Cortex of kidney (tissue), 1 donor: ENCODE data around the gene CSPG4.
"Not testable (repeated sequence)": the region's sequence is repeated elsewhere in the genome, so short reads cannot be mapped to it uniquely, and the experiment has no call there.

ENCODE experiments used
- DNase-seq: peaks from one replicate; lab custom pipeline; 2025; lab: John Stamatoyannopoulos, UW

CSPG4 gene

DNA sequence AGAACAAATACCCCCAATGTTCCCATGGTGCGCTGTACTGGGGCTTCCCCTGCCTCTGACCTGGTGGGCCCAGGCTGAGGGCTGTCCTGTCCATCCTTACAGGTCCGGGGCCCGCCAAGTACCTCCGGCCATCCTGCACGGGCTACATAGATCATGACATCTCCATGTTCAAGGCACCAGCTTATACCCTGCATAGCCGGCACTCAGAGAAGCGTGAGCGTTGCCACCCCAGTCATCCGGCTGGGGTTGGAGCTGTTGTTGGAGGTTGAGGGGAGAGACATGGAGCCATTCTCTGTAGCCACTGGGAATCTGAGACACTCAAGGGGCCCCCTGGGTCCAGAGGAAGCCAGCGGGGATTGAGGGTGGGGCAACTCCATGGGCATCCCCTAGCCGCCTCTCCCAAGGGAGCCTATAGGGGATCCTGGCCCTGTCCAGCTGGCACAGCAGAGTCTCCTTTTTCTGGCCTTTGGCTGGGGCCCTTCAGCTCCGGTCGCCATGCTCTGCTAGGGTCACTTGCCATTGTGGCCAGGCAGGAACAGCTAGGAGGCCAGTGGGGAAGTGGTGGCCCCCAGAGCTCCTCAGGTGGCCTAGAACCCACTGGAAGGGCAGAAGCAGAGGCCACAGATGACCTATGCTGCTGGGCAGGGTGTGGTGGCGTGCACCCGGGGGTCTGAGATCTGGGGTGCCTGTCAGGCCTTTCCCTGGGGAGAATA is 12.5 kb upstream of the CSPG4 start:
- no peak for DNase-seq

DNA sequence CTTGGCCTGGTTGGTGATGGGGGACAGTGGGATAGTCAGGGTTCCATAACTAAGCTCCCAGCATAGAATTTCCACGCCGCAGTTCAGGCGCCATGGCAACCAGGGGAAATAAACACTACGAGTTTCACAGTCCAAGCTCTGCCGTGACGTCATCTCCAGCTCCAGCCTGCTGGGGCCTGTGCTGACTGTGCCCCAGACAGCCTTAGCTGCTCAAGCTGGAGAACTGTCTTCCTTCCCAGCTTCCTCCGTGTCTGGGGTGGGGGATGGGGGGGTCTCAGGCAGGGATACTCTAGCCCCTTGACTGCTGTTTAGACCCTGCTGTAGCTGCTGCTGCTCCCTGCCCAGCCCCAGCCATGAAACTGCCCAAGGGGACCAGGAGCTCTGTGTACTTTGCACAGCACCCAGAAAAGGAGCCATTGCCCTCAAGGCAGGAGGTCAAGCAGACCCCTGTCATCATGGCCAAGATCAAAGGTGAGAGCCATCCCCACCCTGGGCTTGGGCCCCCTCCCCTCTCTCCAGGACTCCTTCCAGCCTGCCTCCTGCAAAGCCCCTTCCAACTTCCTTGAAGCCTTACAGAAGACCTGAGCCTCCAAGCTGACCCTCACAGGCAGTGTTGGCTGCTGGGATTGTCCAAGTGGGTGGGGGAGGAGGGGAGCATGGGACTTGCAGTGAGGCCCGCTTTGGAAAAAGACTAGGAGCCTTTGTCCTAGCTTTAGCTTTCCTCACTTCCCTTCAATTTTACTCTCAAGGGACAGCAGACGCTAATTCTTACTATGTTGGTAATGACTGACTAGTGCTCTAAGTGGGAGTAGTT is 11.4 kb upstream of the CSPG4 start:
- no peak for DNase-seq

DNA sequence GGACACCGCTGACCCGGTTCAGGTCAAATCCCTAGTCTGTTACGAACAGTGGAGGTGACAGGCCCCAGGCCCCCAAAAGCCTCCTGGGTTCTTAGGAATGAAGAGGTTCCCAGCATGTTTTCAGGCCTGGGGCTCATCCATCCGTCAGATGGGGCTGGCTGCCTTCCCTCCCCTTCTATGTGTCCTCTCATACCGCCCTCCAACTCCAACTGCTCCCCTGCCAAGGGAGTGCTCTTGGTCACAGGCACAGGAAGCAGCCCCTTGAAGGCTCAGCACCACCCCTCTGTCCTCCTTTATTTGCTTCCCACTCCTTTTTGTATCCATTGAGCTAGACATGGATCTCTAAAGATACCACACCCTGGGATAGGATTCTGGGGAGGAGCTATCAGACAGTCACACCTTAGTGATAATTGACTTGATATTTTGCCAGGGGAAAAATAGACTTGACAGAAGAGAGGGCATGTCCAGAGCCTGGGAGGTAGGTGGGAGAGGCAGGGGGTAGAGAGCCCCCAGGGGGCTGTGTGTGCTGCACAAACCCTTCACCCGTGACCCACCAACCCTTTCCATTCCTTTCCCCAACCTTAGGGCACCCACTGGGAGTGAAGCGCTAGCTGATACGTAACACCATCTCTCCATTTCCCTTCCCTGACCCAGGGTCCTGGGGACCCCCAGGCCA is 10.7 kb upstream of the CSPG4 start:
- DNase-seq: no peak

DNA sequence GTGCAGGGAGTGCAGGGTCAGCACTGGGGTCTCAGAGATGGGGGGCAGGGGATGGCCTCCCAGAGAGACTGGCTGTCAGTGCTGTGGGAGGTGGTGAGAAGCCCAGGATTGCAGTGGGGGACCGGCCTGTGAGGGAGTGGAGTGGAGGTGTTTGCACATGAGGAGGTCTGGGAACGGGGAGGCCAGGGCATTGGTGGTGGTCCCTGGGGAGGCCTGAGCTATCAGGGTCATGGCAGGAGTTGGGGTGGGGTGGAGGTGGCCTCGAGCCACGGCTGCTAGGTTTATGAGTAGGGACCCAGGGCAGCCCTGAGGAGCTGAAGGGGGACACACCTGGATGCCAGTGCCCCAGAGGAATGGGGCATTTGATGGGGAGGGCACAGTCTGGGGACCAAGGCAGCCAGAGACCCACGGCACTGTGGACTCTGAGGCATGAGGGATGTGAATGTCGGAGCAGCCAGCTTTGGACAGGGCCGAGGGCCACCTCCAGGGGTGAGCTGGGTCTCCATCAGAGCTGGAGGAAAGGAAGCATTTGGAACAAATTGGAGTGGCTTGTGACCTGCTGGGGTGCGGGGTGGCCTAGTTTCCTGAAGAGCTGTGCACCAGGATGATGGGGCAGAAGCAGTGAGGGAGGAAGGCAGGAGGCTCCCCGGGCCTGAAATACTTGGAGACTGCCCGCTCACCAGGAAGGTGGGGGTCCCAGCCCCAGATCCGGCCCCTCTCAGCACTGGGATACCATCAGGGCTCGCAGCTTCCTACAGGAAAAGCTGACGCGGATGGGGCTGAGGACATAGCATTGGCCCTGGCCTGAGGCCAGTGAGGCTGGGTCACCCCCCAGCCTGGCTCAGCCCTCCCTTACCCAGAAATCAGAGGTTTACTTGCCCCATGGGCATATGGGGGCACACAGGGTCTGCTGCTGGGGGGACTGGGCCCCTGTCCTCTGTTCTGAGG is 9.5 kb upstream of the CSPG4 start:
- DNase-seq: no peak

DNA sequence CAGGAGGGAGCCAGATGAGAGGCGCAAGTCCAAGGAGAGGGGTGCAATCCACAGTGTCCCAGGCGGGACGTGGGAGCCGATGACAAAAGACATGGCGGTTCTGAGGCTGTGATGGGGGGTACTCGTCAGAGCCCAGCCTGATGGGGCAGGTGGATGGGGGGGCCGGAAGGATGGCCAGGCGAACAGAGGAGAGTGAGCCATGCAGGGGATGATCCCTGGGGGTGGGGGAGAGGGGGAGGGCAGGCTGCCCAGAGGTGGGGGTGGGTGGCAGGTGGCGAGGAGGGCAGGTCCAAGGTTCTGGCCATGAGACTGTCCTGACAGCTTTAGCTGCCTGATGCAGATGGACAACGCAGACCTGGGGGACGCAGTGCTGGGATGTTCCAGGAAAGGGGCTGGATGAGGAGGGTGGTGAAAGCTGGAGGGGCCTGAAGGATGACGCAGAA is 8.9 kb upstream of the CSPG4 start:
- DNase-seq: no peak

DNA sequence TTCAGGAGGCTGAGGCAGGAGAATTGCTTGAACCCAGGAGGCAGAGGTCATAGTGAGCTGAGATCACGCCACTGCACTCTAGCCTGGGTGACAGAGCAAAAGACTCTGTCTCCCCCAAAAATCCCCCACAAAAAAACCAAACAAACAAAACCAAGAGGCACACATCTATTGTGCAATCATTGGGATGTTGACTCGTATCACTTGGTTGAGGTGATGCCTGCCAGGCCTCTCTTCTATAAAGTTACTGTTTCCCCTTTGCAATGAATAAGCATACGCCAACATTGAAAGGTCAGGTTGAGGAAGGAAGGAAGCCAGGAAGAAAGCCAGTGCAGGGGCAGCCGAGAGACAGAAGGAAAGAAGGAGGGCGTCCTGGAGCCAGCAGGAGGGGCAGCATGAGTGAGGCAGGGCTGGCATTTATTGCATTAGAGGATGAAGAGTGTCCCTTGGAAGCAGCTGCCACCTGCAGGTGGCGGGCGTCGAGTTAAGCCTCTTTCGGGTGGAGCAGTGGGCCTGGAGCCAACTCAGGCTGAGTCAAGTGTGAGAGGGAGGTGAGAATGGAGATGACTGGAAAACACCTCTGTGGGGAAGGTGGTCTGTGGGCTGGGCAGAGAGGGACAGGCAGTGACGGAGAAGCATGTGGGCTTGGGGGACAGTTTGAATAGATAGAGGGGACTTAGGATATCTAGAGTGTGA is 8.3 kb upstream of the CSPG4 start:
- DNase-seq: no peak

DNA sequence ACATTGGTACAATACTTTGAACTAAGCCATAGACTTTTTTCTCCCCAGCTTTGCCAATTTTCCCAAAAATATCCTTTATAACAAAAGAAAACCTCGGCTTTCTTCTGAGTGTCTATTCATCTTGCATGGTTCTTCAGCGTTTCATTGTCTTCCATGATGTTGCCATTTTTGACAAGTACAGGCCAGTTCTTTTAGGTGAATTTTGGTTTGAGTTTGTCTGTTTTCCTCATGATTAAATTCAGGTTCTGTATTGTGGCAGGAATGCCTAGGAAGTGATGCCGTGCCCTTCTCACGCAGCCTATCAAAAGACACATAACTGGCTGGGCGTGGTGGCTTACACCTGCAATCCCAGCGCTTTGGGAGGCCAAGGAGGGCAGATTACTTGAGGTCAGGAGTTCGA is 7.6 kb upstream of the CSPG4 start:
- no peak for DNase-seq

DNA sequence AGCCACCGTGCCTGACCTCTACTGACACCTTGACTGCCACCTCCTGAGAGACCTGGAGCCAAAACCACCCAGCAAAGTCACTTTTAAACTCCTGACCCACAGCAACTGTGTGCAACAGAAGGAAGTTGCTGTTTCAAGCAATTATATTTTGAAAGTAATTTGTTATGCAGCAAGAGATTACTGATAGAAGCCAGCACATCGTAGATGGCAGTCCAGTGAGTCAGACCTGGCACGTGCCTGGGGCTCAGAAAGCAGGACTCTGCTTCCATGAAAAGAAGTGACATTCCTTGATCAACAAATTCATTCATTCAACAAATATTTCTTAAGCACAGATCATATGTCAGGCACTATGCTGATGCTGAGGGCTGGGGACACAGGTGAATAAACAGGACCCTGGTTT is 5.7 kb upstream of the CSPG4 start:
- DNase-seq: no peak

DNA sequence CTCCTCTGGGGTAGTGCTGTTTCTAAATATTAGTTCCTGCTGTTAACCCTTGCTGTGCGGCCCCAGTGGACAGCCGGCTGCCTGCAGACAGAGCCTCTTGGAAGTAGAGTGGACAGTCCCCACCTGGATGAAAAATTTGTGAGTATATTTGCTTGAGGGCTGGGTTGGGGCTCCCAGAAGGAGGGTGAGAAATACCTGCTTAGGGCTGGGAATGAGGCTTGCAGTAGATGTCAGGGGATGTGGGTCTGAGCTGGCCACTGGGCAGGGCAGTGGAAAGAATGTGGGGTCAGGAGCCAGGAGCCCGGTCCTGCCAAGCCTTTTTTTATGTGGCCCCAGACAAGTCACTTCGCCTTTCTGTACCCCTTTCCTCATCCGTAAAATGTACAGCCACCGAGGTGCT is 4.4 kb upstream of the CSPG4 start:
- DNase-seq: not testable (repeated sequence)

DNA sequence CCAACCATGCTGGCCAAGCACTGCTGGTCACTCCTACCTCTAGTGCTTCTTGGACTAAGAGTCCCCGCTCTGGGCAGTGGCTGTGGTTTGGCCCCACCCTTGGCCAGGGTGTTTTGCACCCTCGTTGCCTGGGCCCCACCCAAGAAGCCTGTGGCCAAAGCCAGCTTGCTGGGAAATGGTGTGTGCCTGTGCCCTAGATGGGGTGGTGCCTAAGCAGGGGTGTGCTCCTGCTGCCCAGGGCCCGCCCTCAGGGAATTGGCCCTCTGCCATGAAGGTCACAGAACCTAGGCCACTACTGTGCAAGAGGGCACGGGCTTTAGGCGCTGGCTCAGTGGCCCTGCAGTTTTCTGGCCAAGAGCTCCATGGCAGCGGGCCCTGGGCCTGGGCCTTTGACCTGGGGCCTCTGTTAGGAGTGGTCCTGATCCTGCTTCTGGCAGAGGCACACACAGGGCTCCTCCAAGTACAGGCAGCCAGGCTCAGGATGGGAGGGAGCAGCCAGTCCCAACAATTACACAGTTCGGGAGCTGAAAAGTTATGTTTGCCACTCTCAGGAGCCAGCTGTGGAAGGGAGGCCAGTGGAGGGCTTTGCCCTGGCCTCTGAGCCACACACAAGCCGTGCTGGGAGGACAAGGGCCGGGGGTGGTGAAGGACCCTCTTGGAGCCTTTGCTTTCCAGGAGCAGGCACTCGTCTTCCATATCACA is 3.8 kb upstream of the CSPG4 start:
- not testable (repeated sequence) for DNase-seq

DNA sequence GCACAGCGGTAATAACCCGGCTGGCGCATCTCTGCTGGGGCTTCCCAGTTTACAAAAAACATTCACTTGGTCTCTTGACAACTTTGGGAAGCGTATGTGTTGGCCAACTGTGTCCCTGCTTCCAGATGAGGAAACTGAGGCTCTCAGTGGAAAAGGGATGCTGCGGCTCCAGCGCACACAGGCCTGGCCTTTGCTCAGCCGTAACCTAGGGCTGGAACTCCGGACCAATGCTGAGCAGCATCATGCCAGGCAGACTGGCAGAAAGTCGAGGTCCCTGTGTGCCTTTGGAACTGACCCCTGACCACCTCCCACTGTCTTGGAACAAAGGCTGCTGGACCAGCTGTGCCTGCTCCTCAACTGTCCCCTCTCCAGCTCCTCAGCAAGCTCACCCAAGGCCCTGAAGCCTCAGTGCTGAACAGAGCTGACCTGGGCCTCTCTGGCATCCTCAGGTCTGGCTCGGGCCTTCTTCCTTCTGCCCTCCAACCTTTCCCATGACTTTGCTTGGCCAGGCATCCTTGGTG is 2.7 kb upstream of the CSPG4 start:
- not testable (repeated sequence) for DNase-seq

DNA sequence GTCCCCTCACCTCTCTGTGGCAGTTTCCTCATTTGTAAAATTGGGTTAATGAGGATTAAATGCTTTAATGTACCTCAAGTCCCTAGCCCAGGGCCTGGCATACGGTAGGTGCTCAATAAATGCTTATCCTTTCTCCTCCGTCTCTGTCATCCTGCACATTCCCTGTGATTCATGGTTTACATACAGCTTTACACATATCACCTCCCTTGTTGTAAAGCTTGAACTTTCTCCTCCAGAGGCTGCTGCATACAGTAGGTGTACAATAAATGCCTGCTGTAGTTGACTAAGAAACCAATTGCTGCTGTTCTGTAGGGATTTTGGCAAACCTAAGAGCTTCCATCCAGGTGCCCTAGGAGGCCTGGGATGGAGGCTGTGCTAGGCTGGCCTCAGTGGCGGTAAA is 1.5 kb upstream of the CSPG4 start:
- no peak for DNase-seq

DNA sequence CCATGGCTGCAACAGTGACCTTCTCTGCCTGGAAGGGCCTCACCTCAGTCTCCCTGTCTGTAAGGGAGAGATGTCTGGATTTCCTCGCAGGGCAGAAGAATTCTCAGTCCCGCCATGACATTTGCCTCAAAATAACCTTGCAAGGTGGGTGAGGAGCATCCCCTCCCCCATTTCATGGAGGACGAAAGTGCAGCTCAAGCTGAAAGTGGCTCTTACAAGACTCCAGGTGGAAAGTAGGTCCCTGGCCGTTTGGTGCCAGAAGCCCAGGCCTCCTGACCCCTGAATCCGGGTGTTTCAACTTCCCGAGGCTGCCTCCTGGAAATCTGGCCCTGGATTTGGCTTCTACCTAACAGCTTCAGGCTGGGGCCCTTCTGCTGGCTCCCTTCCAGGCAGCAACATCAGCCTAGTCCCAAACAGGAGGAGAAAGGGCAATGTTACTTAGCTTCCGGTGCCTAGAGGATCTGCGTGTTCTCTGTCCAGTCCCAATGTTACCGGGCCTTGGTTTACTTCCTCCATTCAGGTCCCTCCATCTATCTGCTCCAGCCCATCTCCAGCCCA is 769 bp upstream of the CSPG4 start:
- no peak for DNase-seq

DNA sequence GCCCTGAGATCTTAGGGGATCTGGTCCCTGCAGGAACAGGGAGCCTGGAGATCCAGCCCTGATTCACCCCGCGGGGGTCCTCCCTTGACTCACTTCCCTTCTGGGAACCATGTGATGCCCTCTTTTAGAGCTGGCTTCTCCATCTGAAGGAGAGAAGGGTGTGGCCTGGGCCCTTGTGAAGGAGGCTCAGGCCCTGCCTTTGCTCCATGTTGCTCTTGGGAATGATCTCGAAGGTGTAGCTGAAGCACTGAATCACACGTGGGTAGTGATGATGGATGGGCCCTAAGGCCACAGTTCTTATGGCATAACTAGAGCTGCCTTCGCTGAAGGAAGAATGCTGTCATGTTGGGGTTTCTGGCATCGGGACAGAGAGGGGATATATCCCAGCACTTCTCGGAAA is 1.2 kb downstream of the CSPG4 start:
- DNase-seq: not testable (repeated sequence)

DNA sequence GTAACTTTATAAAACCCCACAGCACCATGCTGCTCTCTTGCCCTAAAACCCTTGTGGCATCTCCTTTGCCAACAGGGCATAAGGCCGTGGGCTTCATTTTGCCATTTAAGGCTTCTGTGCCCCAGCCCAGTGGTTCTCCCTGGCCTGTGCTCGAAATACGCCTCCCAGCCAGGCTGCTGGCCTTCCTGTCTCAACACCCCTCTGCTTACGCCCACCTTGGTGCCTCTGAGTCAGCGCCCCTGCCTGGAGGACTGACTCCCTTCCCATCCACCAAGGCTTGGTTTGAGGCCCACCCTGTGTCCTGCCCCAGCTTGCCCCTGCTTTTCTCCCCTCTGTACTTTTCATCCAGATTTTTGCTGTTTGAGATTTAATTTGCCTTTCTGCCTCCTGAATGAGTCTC is 1.8 kb downstream of the CSPG4 start:
- not testable (repeated sequence) for DNase-seq

DNA sequence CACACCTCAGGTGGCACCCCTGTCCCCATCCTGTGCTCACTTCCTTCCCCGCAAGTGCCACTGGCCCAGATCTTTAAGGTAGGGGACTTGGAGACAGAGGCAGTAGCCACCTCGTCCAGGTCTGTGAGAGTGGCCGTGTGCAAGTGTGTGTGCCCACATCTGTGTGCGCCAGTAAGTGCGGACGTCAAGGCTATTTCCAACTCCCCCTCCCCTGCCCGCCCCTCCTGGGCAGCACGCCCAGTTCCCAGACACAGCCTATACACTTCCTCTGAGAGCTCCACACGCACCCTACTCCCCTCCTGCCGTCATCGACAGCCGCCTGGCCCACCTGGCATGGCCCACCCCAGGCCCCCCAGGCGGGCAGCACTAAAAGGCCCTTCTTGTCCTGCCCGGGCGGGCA is 3.2 kb downstream of the CSPG4 start:
- not testable (repeated sequence) for DNase-seq

DNA sequence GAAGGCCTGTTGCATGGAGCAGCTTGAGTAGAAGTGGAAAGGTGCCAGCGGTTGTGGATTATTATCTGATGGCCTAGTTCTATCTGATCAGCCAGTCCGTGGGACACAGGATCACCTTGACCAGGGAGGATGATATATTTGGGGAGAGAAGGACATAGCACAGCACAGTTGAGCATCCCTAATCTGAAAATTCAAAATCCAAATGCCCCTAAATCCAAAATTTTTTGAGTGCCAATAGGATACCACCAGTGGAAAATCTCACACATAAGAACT is 6.0 kb downstream of the CSPG4 start:
- no peak for DNase-seq

DNA sequence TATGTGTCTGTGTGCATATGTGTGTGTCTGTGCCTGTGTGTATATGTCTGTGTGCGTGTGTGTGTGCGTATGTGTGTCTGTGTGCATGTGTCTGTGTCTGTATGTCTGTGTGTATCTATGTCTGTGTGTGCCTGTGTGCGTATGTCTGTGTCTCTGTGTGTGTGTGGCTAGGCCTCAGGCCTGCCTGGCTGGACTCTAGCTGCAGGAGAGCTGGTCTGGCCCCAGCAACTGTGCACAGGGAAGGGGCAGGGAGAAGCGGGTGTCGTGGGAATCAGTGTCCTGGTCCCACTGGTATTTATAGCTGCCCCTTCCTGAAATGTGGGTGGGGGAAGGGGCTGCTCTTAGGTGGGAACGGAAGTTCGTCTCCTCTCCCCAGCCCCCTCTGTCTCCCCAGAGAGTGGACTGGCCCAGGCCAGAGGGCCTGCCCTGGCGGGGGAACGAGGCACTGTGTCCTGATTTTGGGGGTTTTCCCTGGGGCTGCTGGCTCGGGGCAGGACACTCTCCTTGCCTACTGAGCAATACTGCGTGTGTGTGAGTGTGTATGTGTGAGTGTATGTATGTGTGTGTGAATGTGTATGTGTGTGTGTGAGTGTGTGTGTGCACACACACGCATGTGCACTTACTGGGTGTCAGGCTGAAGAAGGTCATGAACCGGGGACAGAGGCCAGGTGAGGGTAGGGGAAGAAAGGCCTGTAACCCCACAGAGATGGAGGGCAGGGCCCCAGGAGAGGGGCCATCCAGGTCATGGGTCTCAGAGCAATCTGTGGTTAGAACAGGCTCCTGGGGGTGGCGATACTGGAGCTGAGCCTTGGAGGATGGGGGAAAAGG is 6.6 kb downstream of the CSPG4 start:
- DNase-seq: no peak

DNA sequence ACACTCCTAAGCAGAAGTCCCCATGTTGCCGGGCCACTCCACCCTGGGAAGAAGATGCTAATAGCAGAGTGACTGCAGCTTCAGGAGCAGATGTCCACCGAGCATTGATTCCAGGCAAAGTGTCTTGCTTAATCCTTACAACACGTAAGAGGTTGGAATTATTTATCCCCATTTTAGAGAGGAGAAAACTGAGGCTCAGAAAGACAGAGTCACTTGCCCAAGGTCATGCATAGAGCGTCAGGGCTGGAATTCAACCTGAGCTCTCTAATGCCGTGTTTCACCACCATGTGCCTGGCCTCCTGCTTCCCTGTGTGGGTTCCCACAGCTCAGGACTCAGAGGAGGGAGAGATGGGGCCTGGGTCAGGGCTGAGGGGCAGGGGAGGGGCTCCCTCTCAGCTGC is 7.3 kb downstream of the CSPG4 start:
- DNase-seq: not testable (repeated sequence)
